ENCODE measurements around the gene TCEANC2. TPM values are rescaled to one million over a fixed set of nuclear protein-coding genes. Genes with fewer than 3 reads are reported as not detected.

The TCEANC2 gene
- total and polyA plus RNA-seq, 2 donors (not counting 3 experiments of a cell fraction or from before 2014, with no cell fraction given) = 3.2 to 6.1 TPM

GRCh38 chr1:54028306-54029251, 24.8 kb upstream of the TCEANC2 start:
- Histone ChIP-seq H3K79me2 (ENCODE audit: control insufficient read depth, insufficient read depth, low read length) (no peaks in the 10 kb centered on the region), H3K27me3 (ENCODE audit: control insufficient read depth in 2 of 2, insufficient read depth in 2 of 2, low read length in 2 of 2) (no peaks in the 10 kb centered on the region), H3K9me1 (replicated peaks; ENCODE audit: control insufficient read depth, extremely low read depth, insufficient read depth, low read length) (no peaks in the 10 kb centered on the region), H4K20me1 (replicated peaks; ENCODE audit: control insufficient read depth, extremely low read depth, insufficient read depth, low read length) (no peaks in the 10 kb centered on the region), H2AFZ (ENCODE audit: low read depth, low read length) (no peak overlapping the region), H3K27ac (ENCODE audit: insufficient read depth, low read depth, low read length) (no peak overlapping the region), H3K4me1 (ENCODE audit: control insufficient read depth, extremely low read depth, insufficient read depth, low read length) (no peaks in the 10 kb centered on the region), H3K4me2 (ENCODE audit: insufficient read depth, low read length) (no peak overlapping the region), H3K36me3 (ENCODE audit: control insufficient read depth in 2 of 2, extremely low read depth in 1 of 2, insufficient read depth in 2 of 2, low read length in 2 of 2) (peaks cover 0 to 5% of the 10 kb centered on the region in 2 experiments), H3K9ac (replicated peaks; ENCODE audit: extremely low read depth, insufficient read depth, low read length) (no peak overlapping the region), H3K4me3 (replicated peaks in 1 of 3; ENCODE audit: insufficient read depth in 1 of 3, low read depth in 1 of 3, low read length in 3 of 3) (no peak overlapping the region), H3K9me3 (replicated peaks; ENCODE audit: control insufficient read depth, insufficient read depth, low read length) (no peaks in the 10 kb centered on the region)
- BruUV-seq (replicated peaks) = no TSS peak
- DNase-seq (ENCODE audit: low read depth, low spot score) (no peak), FAIRE-seq (no peak)
- ChIA-PET POLR2A (no interaction called here), CTCF (interaction anchor here (1.4 to 1.5 kb wide), 3 partner anchors 14 to 37 kb away, joined by 3 to 7 read pairs (median 4); no protein-coding TSS in a partner anchor)
- TF ChIP-seq CTCF (IDR thresholded peaks at IDR 0.05; ENCODE audit: extremely low read depth in 1 of 2, insufficient read depth in 1 of 2, low read depth in 1 of 2, low read length in 2 of 2) (no peak), POLR2A (IDR thresholded peaks at IDR 0.05; ENCODE audit: low read depth, low read length) (no peak), MYC (IDR thresholded peaks at IDR 0.05; ENCODE audit: low read depth, low read length) (no peak), MAX (IDR thresholded peaks at IDR 0.05; ENCODE audit: insufficient read depth, insufficient read length) (no peak), JUN (IDR thresholded peaks at IDR 0.05; ENCODE audit: borderline replicate concordance, insufficient read depth, insufficient read length, low read depth) (no peak)
- intact Hi-C loops (cut with micrococcal nuclease) = no loop called here
- dilution Hi-C loops (cut with MboI; ENCODE audit: extremely low pct_ligation_motif_present, low sequenced_read_pairs) = no loop called here
